HG03108 (cell line): ENCODE measurements around the gene TMEM260.
"Not testable (repeated sequence)": the region's sequence is repeated elsewhere in the genome, so short reads cannot be mapped to it uniquely, and the experiment has no call there.

Source experiments
- ATAC-seq: cut with Tn5 transposase; IDR thresholded peaks from one replicate; pipeline ENCODE4 v1.9.1; 2021; ENCODE audit warnings: moderate library complexity; ENCODE audit not compliant: unreplicated experiment

TMEM260 gene

GRCh38 chr14:56594428-56594827 lies 14.8 kb downstream of the TMEM260 start:
- no peak for ATAC-seq

GRCh38 chr14:56598519-56598918 lies 18.9 kb downstream of the TMEM260 start:
- no peak for ATAC-seq

- ATAC-seq: no peak
Observed at GRCh38 chr14:56603648-56604047, 24.1 kb downstream of the TMEM260 start.

- ATAC-seq: no peak
Observed at GRCh38 chr14:56608689-56609088, 29.1 kb downstream of the TMEM260 start.

GRCh38 chr14:56611663-56612062 lies 32.1 kb downstream of the TMEM260 start:
- ATAC-seq: not testable (repeated sequence)

- ATAC-seq: no peak
Observed at GRCh38 chr14:56617084-56617483, 37.5 kb downstream of the TMEM260 start.

- no peak for ATAC-seq
Observed at GRCh38 chr14:56630707-56631106, 51.1 kb downstream of the TMEM260 start.

GRCh38 chr14:56632195-56632594 lies 52.6 kb downstream of the TMEM260 start:
- no peak for ATAC-seq

GRCh38 chr14:56633544-56633943 lies 53.9 kb downstream of the TMEM260 start:
- no peak for ATAC-seq

GRCh38 chr14:56635041-56635440 lies 55.4 kb downstream of the TMEM260 start:
- ATAC-seq: no peak

- no peak for ATAC-seq
Observed at GRCh38 chr14:56647493-56647892, 67.9 kb downstream of the TMEM260 start.

- no peak for ATAC-seq
Observed at GRCh38 chr14:56648508-56649301, 69.1 kb downstream of the TMEM260 start.

GRCh38 chr14:56649382-56649781 lies 69.8 kb downstream of the TMEM260 start:
- no peak for ATAC-seq

GRCh38 chr14:56650048-56650447 lies 70.5 kb downstream of the TMEM260 start:
- no peak for ATAC-seq

GRCh38 chr14:56650979-56651378 lies 71.4 kb downstream of the TMEM260 start:
- no peak for ATAC-seq

GRCh38 chr14:56657604-56658003 lies 78.0 kb downstream of the TMEM260 start:
- ATAC-seq: no peak

GRCh38 chr14:56659378-56659777 lies 79.8 kb downstream of the TMEM260 start:
- ATAC-seq: no peak

- no peak for ATAC-seq
Observed at GRCh38 chr14:56659964-56660551, 80.5 kb downstream of the TMEM260 start.

- ATAC-seq: no peak
Observed at GRCh38 chr14:56660677-56661389, 81.2 kb downstream of the TMEM260 start.

- no peak for ATAC-seq
Observed at GRCh38 chr14:56661478-56661877, 81.9 kb downstream of the TMEM260 start.

GRCh38 chr14:56664811-56665421 lies 85.3 kb downstream of the TMEM260 start:
- ATAC-seq: no peak
